IMR-90 (cell line): Measurements from ENCODE around the gene PTP4A2. TPM values are rescaled to one million over a fixed set of nuclear protein-coding genes. Genes with fewer than 3 reads are reported as not detected.
A peak's percentile ranks its signal among the peaks of the same experiment; 100 is the strongest.

Experiments used
- ATAC-seq: fragments of 200-7000 bp; cut with Tn5 transposase; 2 replicates; pipeline ENCODE4 v1.9.1; 2020; ENCODE audit warnings: low read depth, mild to moderate bottlenecking, moderate library complexity
- BruUV-seq: library from RNA; stranded (reverse); fragments of 400-500 nt; replicated peaks from 2 replicates; lab custom pipeline; 2021; lab: Mats Ljungman, UMichigan
- CTCF ChIA-PET: fragments of 300-600 bp; formaldehyde crosslinking; extraction: SDS; loops from one replicate; lab custom pipeline; 2021; ENCODE audit warnings: antibody characterized with exemption; lab: Yijun Ruan, JAX
- POLR2A ChIA-PET: fragments of 300-600 bp; sonication (Branson Sonifier 250); formaldehyde crosslinking; loops from one replicate; lab custom pipeline; 2022; ENCODE audit warnings: antibody characterized with exemption; ENCODE audit not compliant: unreplicated experiment; lab: Charles Lee
- DNase-seq: peaks from one replicate; pipeline ENCODE4 v3.0.0; 2013
- H2AFZ ChIP-seq: replicated peaks from 2 replicates; pipeline ENCODE3; 2013; ENCODE audit warnings: low read length, mild to moderate bottlenecking; ENCODE audit not compliant: poor library complexity
- H2AK5ac ChIP-seq: 2 replicates; pipeline ENCODE4 v1.6.1; 2013; ENCODE audit warnings: low read depth, low read length, inconsistent platforms
- H2AK9ac ChIP-seq: replicated peaks from 2 replicates; pipeline ENCODE3; 2013; ENCODE audit warnings: mild to moderate bottlenecking, low read depth, low read length, moderate library complexity; ENCODE audit not compliant: poor library complexity
- H2BK120ac ChIP-seq: 2 replicates; pipeline ENCODE4 v1.6.1; 2013; ENCODE audit warnings: low read depth, low read length, inconsistent platforms
- H2BK15ac ChIP-seq: 3 replicates; pipeline ENCODE4 v1.6.1; 2013; ENCODE audit warnings: low read depth, low read length, inconsistent platforms
- H2BK20ac ChIP-seq: 2 replicates; pipeline ENCODE4 v1.6.1; 2013; ENCODE audit warnings: low read depth, mild to moderate bottlenecking, inconsistent platforms, low read length, moderate library complexity
- H2BK5ac ChIP-seq: 2 replicates; pipeline ENCODE4 v1.6.1; 2013; ENCODE audit warnings: mild to moderate bottlenecking, low read depth, low read length, inconsistent platforms; ENCODE audit not compliant: poor library complexity, severe bottlenecking
- H3K14ac ChIP-seq: replicated peaks from 2 replicates; pipeline ENCODE4 v1.6.1; 2013; ENCODE audit warnings: low read depth, low read length, inconsistent platforms
- H3K18ac ChIP-seq: 2 replicates; pipeline ENCODE4 v1.6.1; 2013; ENCODE audit warnings: low read depth, low read length, control low read depth
- H3K23ac ChIP-seq: 2 replicates; pipeline ENCODE4 v1.6.1; 2013; ENCODE audit warnings: low read depth, low read length, inconsistent platforms
- H3K27ac ChIP-seq: 2 replicates; pipeline ENCODE4 v1.5.1; 2013; ENCODE audit warnings: mild to moderate bottlenecking, control low read depth, low read length; ENCODE audit not compliant: insufficient read depth
- H3K27me3 ChIP-seq: 2 replicates; pipeline ENCODE4 v1.6.1; 2013; ENCODE audit warnings: low read length; ENCODE audit not compliant: control insufficient read depth, insufficient read depth
- H3K36me3 ChIP-seq: 2 replicates; pipeline ENCODE4 v1.6.1; 2013; ENCODE audit warnings: low read length, mixed read lengths; ENCODE audit not compliant: control insufficient read depth, insufficient read depth
- H3K4ac ChIP-seq: 2 replicates; pipeline ENCODE4 v1.6.1; 2013; ENCODE audit warnings: low read depth, low read length, inconsistent platforms
- H3K4me1 ChIP-seq: 2 replicates; pipeline ENCODE4 v1.6.1; 2013; ENCODE audit warnings: low read length, mixed read lengths; ENCODE audit not compliant: control insufficient read depth, insufficient read depth
- H3K4me2 ChIP-seq: 2 replicates; pipeline ENCODE4 v1.6.1; 2013; ENCODE audit warnings: low read depth, mild to moderate bottlenecking, control low read depth, low read length, moderate library complexity
- H3K4me3 ChIP-seq: 2 replicates; pipeline ENCODE4 v1.5.1; 2013; ENCODE audit warnings: low read depth, mild to moderate bottlenecking, control low read depth, low read length, moderate library complexity; ENCODE audit not compliant: insufficient read depth
- H3K56ac ChIP-seq: 2 replicates; pipeline ENCODE4 v1.6.1; 2013; ENCODE audit warnings: low read length, inconsistent platforms; ENCODE audit not compliant: insufficient read depth; ENCODE audit errors: extremely low read depth
- H3K79me1 ChIP-seq, 2 experiments: 2 replicates each; pipeline ENCODE4 v1.6.1; 2013; ENCODE audit warnings: low read length in 2 of 2, inconsistent platforms in 1 of 2, low read depth in 1 of 2
- H3K9ac ChIP-seq: 2 replicates; pipeline ENCODE4 v1.6.1; 2013; ENCODE audit warnings: low read depth, low read length, control low read depth
- H3K9me1 ChIP-seq: 2 replicates; pipeline ENCODE4 v1.6.1; 2013; ENCODE audit warnings: low read length, inconsistent platforms; ENCODE audit not compliant: insufficient read depth
- H3K9me3 ChIP-seq: 2 replicates; pipeline ENCODE4 v1.6.1; 2013; ENCODE audit warnings: low read length; ENCODE audit not compliant: control insufficient read depth, insufficient read depth
- H4K20me1 ChIP-seq: 2 replicates; pipeline ENCODE4 v1.6.1; 2013; ENCODE audit warnings: low read length, inconsistent platforms; ENCODE audit not compliant: insufficient read depth
- H4K5ac ChIP-seq: 2 replicates; pipeline ENCODE4 v1.6.1; 2013; ENCODE audit warnings: mild to moderate bottlenecking, low read depth, low read length, control low read depth
- H4K8ac ChIP-seq, 2 experiments: 2 replicates each; pipeline ENCODE4 v1.6.1; 2013; ENCODE audit warnings: low read depth in 2 of 2, low read length in 2 of 2, control low read depth in 1 of 2, inconsistent platforms in 1 of 2
- H4K91ac ChIP-seq: 2 replicates; pipeline ENCODE4 v1.6.1; 2013; ENCODE audit warnings: low read depth, low read length, inconsistent platforms; ENCODE audit not compliant: insufficient read depth
- MAFK ChIP-seq: IDR thresholded peaks from 2 replicates; pipeline ENCODE4 v1.6.1; 2012; ENCODE audit warnings: low read depth, low read length, improper control_type of control experiment
- RCOR1 ChIP-seq: IDR thresholded peaks from 2 replicates; pipeline ENCODE4 v1.6.1; 2012; ENCODE audit warnings: mild to moderate bottlenecking, low read length, improper control_type of control experiment; ENCODE audit not compliant: insufficient replicate concordance
- WGBS, 2 experiments: methylation state at CpG; one replicate each; pipeline versions ENCODE4 v1.1.5 to v1.1.7; 2013; ENCODE audit warnings: missing lambda C conversion rate in 2 of 2; ENCODE audit not compliant: insufficient read length in 1 of 2; ENCODE audit errors: extremely low coverage in 2 of 2; 5-methylcytosine and 5-hydroxymethylcytosine counted together
- dilution Hi-C: fragments of 300-500 bp; cut with HindIII; formaldehyde crosslinking; loops from one replicate; pipeline ENCODE4 v1.14.3; 2018; ENCODE audit warnings: low sequenced_read_pairs; ENCODE audit not compliant: unreplicated experiment
- in situ Hi-C: fragments of 300-500 bp; cut with MboI; formaldehyde crosslinking; loops from 3 replicates; pipeline ENCODE4 v1.14.3; 2019; ENCODE audit warnings: low sequenced_read_pairs, inconsistent platforms, mixed read lengths
- intact Hi-C: fragments of 100-400 bp; cut with micrococcal nuclease; formaldehyde crosslinking; loops from 2 replicates; pipeline ENCODE4 v1.10.0; 2022
- polyA plus RNA-seq, 3 experiments: library from polyadenylated mRNA; depleted of rRNA; stranded (reverse); fragments of >200 nt; gene quantifications; 2 replicates each; pipeline ENCODE4 v1.2.3, GENCODE V29; 2012; ENCODE audit warnings: low replicate concordance in 1 of 3
- total RNA-seq: library from RNA; depleted of rRNA; stranded (reverse); fragments of >200 nt; gene quantifications from 2 replicates; pipeline ENCODE4 v1.2.3, GENCODE V29; 2012

The PTP4A2 gene
- total and polyA plus RNA-seq, 2 of the 4 experiments (the other 2 are of a cell fraction), result 135 to 328 TPM

DNA sequence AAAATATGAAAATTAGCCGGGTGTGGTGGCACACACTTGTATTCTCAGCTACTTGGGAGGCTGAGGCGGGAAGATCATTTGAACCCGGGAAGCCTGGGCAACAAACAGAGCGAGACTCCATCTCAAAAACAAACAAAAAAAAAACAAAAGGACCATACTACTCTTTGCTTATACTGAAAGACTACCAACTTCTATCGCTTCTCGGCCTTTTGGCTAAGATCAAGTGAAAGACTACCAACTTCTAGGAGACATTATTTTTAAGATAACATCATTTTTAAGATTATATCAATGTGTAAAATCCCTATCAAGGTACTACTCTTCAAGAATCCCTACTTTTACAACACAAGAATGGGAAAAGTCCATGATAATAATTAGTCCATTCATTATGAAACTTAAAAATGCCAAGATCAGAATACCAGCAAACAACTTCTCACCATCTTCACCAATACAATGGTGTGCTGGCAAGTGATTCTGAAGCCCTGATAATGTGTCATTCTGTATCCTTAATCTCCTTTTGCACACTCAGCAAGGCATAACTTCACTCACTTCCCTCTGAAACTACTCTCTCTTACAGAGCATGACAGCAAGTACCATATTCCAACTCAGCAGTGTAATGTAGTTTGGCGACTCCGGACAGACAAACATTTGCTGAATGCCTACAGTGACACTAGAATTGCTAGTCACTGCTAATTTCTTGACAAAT is 1.7 kb downstream of the PTP4A2 start:
- H3K23ac ChIP-seq, result peak overlapping the region; percentile 100
- peak overlapping the region; percentile 84 for H3K56ac ChIP-seq
- no peak overlapping the region for H4K5ac ChIP-seq
- ATAC-seq (no peak), DNase-seq (peak; percentile 37)
- H4K91ac ChIP-seq, result no peak overlapping the region
- ChIA-PET CTCF (no interaction called here), POLR2A (interaction anchor here (0.6 kb wide), 1 partner anchor 126 kb away, joined by 3 read pairs; no protein-coding TSS in a partner anchor)
- peak overlapping the region; percentile 98 for H2BK5ac ChIP-seq
- H3K9me3 ChIP-seq, result no peaks in the 10 kb centered on the region
- H3K9ac ChIP-seq, result peak overlapping the region; percentile 98; the same call in 1 of the 2 replicates
- peak overlapping the region; percentile 5; the same call in 1 of the 2 replicates for H3K27ac ChIP-seq
- H3K9me1 ChIP-seq, result peaks cover 16% of the 10 kb centered on the region
- peaks cover 4 to 30% of the 10 kb centered on the region in 2 experiments; a peak in 2 of 4 replicates for H3K79me1 ChIP-seq
- peaks cover 60% of the 10 kb centered on the region for H4K20me1 ChIP-seq
- H3K14ac ChIP-seq, result peak overlapping the region; percentile 97
- H3K18ac ChIP-seq, result no peak overlapping the region
- TSS peak; percentile 32 for BruUV-seq
- H2BK120ac ChIP-seq, result no peak overlapping the region
- H4K8ac ChIP-seq, result no peak overlapping the region
- H3K4me2 ChIP-seq, result peak overlapping the region; percentile 76
- dilution Hi-C loops, result no loop called here
- H2BK15ac ChIP-seq, result no peak overlapping the region
- H3K27me3 ChIP-seq, result no peaks in the 10 kb centered on the region
- intact Hi-C loops, result loop anchor here (2.0 kb wide), 2 partner anchors 126 to 138 kb away; no protein-coding TSS in a partner anchor
- no peaks in the 10 kb centered on the region for H3K36me3 ChIP-seq
- H3K4me1 ChIP-seq, result peaks cover 21% of the 10 kb centered on the region
- H2AFZ ChIP-seq, result no peak overlapping the region
- in situ Hi-C loops, result no loop called here
- TF ChIP-seq MAFK, result peak; percentile 77
- TF ChIP-seq RCOR1, result no peak
- WGBS, 2 experiments, result no CpG with 5 or more reads among the region's 8 CpGs
- no peak overlapping the region for H2AK5ac ChIP-seq
- H3K4me3 ChIP-seq, result peak overlapping the region; percentile 66
- H3K4ac ChIP-seq, result no peak overlapping the region
- no peak overlapping the region for H2AK9ac ChIP-seq
- H2BK20ac ChIP-seq, result no peak overlapping the region
